IMR-90 (cell line): ENCODE data around the gene PUS3.

Experiments
- BHLHE40 ChIP-seq: fragments of 150-350 bp; IDR thresholded peaks from 2 replicates; pipeline ENCODE4 v1.6.1; 2016; ENCODE audit warnings: mild to moderate bottlenecking, low read depth, low read length
- MXI1 ChIP-seq: IDR thresholded peaks from 2 replicates; pipeline ENCODE4 v1.6.1; 2012; ENCODE audit warnings: low read depth, mild to moderate bottlenecking, low read length, moderate library complexity, borderline replicate concordance
- NFE2L2 ChIP-seq: fragments of 150-350 bp; IDR thresholded peaks from 2 replicates; pipeline ENCODE4 v1.6.1; 2016; ENCODE audit warnings: low read depth, mild to moderate bottlenecking, low read length
- POLR2A ChIP-seq: IDR thresholded peaks from 2 replicates; pipeline ENCODE4 v1.6.1; 2012; ENCODE audit warnings: mild to moderate bottlenecking, low read depth, low read length
- RCOR1 ChIP-seq: IDR thresholded peaks from 2 replicates; pipeline ENCODE4 v1.6.1; 2012; ENCODE audit warnings: mild to moderate bottlenecking, low read length, improper control_type of control experiment; ENCODE audit not compliant: insufficient replicate concordance
- RFX5 ChIP-seq: IDR thresholded peaks from 2 replicates; pipeline ENCODE4 v1.8.0; 2012; ENCODE audit warnings: low read depth, mild to moderate bottlenecking, low read length, moderate library complexity
- SMC3 ChIP-seq: fragments of 150-350 bp; IDR thresholded peaks from 2 replicates; pipeline ENCODE4 v1.6.1; 2016; ENCODE audit warnings: low read depth, mild to moderate bottlenecking, antibody characterized with exemption, low read length, moderate library complexity
- TF ChIP-seq, protein P1 (sequence below): conservative IDR thresholded peaks from 2 replicates; pipeline ENCODE4 v1.5.1; 2012; ENCODE audit warnings: mild to moderate bottlenecking, low read depth, low read length, improper control_type of control experiment
- TF ChIP-seq, protein P2 (sequence below): fragments of 150-350 bp; IDR thresholded peaks from 2 replicates; pipeline ENCODE4 v1.6.1; 2017; ENCODE audit warnings: mild to moderate bottlenecking, antibody characterized with exemption, low read length, low read depth
- TF ChIP-seq, protein P3 (sequence below): fragments of 150-350 bp; IDR thresholded peaks from 2 replicates; pipeline ENCODE4 v1.6.1; 2016; ENCODE audit warnings: low read depth, mild to moderate bottlenecking, low read length, moderate library complexity, borderline replicate concordance

DNA sequence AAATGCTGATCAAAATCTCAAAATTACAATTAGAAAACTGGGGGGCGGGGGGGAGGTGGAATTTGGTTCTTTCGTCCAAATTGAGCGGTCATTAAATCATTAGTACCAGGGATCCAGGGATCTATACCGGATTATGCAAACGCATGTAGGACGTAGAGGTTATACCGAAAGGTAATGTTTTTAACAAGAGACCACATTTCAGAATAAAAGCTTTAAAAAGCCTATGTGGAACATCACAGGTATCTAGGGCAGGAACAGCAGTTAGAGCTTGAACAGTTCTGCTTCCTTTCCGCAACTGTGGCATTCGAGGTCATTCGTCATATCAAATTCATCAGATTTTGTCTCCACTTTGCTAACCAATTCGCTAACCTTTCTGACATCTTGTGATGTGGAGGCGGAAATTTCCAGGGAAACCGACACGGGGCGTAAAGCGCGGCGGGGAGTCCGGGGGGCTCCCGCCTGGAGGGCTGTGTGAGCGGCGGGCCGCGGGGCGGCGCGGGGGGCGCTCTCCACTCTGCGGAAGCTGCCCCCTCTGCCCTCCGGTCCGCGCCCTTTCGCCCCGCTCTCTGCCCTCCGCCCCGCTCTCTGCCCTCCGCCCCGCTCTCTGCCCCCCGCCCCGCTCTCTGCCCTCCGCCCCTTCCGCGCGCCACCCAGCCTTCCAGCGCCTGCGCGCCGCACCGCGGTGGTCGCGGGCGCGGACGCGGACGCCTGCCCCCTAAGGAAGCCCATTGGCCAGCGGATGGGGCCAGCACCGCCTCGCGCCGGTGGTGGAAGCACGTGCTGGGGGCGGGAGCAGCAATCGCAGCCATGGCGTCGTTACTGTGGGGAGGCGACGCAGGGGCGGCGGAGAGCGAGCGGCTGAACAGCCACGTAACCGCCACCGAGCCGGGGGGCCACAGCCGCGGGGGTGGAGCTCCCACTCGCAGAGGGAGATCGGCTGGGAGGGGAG lies 979 bp upstream of the PUS3 start, which contains the start of gene DDX25:
- TF ChIP-seq, protein P1, sequence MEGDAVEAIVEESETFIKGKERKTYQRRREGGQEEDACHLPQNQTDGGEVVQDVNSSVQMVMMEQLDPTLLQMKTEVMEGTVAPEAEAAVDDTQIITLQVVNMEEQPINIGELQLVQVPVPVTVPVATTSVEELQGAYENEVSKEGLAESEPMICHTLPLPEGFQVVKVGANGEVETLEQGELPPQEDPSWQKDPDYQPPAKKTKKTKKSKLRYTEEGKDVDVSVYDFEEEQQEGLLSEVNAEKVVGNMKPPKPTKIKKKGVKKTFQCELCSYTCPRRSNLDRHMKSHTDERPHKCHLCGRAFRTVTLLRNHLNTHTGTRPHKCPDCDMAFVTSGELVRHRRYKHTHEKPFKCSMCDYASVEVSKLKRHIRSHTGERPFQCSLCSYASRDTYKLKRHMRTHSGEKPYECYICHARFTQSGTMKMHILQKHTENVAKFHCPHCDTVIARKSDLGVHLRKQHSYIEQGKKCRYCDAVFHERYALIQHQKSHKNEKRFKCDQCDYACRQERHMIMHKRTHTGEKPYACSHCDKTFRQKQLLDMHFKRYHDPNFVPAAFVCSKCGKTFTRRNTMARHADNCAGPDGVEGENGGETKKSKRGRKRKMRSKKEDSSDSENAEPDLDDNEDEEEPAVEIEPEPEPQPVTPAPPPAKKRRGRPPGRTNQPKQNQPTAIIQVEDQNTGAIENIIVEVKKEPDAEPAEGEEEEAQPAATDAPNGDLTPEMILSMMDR, result no peak
- TF ChIP-seq POLR2A (no peak), RCOR1 (no peak), NFE2L2 (no peak), BHLHE40 (no peak), SMC3 (no peak), RFX5 (no peak), MXI1 (no peak)
- TF ChIP-seq, protein P2, sequence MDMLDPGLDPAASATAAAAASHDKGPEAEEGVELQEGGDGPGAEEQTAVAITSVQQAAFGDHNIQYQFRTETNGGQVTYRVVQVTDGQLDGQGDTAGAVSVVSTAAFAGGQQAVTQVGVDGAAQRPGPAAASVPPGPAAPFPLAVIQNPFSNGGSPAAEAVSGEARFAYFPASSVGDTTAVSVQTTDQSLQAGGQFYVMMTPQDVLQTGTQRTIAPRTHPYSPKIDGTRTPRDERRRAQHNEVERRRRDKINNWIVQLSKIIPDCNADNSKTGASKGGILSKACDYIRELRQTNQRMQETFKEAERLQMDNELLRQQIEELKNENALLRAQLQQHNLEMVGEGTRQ, result no peak
- TF ChIP-seq, protein P3, sequence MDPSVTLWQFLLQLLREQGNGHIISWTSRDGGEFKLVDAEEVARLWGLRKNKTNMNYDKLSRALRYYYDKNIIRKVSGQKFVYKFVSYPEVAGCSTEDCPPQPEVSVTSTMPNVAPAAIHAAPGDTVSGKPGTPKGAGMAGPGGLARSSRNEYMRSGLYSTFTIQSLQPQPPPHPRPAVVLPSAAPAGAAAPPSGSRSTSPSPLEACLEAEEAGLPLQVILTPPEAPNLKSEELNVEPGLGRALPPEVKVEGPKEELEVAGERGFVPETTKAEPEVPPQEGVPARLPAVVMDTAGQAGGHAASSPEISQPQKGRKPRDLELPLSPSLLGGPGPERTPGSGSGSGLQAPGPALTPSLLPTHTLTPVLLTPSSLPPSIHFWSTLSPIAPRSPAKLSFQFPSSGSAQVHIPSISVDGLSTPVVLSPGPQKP, result no peak
